ENCODE results near the gene TRIP4.
"Not testable (repeated sequence)": the region's sequence is repeated elsewhere in the genome, so short reads cannot be mapped to it uniquely, and the experiment has no call there.

The TRIP4 gene

DNA sequence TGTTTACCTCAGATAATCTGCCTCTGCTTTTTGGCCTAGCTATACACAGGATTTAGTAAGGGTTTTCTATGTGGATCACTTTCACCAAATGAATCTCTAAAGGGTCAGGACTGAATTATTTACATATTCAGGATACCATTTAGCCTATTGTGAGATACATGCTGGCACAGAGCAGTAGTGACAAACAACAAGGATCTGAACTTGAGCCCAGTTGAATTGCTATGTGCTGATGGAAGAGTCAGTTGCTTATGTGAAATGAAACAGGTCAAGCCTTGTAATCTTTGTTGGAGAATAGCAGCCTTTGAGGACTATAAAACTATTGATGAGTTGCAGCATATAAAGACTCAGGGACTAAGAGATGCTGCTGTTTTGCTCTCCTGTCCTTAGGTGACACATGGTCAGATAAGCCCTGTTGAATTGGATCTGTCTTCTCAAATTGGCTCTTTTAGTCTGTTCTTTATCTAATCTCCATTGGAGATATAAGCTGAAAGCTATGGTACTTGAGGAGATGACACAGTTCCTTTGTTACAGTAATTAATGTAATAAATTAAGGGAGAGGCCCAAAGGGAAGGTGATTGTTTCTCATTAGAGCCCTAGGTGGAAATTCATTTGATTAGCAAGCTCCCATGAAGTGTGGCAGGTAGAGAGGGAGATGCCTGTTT, 103.1 kb downstream of the TRIP4 start:
- no peak for DNase-seq (ENCODE audit: low read depth)

DNA sequence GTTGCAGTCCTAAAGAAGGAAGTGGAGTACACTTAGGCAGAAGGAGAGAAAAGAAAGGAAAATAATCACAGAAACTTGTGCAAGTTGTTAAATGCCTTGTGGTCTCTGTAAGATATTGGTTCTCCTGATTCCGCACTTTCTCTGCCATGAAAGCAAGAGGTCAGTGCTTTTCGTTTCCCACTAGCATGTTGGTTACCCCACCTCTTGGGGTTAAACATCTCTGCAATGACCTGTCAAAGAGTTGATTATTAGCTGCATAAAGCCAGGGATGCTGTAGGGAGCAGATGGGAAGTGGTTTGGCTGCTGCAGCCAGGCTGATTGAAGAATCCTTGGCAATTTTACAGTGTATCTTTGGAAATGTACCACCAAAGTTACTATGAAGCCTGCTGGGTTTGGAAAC, 106.0 kb downstream of the TRIP4 start:
- no peak for DNase-seq (ENCODE audit: low read depth)

DNA sequence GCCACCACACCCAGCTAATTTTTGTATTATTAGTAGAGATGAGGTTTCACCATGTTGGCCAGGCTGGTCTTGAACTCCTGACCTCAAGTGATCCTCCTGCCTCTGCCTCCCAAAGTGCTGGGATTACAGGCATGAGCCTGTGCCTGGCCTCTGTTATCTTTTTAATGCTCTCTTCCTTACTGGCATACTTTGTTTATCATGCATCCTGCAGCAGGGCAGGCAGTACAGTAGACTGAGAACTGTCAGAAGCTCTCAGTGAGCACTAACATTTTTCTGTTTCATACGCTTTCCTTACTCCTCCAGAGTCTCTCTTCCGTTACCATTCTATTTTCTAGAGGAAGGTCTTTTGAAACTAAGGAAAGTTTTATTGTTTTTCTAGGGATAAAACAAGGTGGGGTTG, 108.3 kb downstream of the TRIP4 start:
- not testable (repeated sequence) for DNase-seq (ENCODE audit: low read depth)

DNA sequence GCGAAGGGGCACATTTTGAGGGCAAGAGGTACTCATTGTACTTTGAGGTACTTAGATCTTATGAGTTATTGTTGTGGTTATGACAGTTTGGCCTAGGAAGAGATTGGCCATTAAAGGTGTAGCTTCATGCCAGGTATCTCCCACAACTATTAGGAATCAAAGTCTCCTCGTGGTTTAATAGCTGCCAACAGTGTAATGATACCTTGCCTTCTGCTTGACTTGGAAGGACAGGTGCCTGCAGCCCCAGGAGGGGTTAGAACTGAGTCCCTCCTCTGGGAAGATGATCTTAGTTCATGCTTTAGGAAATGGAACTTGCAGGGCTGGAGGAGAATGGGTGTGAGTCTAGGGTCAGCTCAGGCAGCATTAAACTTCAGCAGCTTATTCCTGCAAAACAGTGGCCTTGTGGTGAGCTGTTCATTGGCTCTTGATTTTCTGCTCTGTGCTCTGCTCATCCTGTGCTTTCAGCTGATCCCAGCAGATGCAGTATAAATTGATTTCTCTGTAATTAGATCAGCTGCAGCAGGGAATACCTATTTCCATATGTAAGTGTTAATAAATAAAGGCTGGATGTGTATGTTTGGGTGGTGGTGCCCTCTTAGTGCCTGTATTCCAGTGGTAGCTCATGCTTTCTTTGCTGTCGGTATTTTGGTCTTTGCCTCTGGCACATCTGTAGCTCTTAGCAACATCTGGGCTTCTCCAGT, 113.2 kb downstream of the TRIP4 start:
- no peak for DNase-seq (ENCODE audit: low read depth)

DNA sequence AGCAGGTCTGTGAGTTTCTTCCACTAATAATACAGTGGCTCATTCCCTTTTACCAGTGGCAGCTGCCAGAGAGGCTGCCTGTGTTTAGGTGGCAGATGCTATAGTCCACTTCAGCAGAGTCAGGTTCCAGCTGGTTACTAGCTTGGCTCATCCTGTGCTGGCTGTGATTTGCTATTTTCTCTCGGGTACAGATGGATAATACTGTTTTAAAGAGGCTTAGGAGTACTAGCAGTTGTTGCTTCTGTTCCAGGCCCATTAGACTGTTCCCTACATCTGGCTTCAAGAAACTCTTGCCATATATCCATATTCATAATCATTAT, 113.7 kb downstream of the TRIP4 start:
- no peak for DNase-seq (ENCODE audit: low read depth)

DNA sequence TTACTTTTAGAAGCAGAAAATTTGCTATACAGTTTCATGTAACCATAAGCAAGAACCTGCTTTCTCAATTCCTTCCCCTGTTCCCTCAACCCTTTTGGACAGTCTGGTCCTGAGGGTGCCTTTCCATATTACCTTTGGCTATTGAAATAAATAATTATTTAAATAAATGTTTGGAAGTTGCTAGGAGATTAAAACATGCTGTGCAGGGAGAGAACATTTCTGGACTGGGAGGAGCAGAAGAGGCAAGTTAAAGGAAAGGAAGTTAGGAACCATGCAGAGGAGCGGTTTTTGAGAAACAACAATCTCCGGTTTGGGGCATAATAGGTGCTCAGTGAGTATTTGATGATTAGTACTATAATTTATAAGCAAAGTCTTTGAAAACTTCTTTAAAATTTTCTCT, 114.5 kb downstream of the TRIP4 start:
- DNase-seq (ENCODE audit: low read depth), result no peak

DNA sequence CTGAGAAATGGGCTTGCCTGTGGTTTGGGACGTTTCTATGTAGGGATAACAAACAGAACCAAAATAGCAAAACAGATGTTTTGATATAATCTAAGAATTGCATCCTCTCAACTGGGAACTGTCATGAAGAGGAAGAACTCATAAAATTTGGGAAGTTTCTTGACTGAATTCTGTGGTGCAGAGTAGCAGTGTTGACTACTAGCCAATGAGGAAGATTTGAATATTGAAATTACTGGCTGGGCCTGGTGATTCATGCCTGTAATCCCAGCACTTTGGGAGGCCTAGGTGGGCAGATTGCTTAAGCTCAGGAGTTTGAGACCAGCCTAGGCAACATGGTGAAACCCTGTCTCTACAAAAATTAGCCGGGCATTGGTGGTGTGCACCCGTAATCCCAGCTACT, 114.9 kb downstream of the TRIP4 start:
- DNase-seq (ENCODE audit: low read depth), result no peak

DNA sequence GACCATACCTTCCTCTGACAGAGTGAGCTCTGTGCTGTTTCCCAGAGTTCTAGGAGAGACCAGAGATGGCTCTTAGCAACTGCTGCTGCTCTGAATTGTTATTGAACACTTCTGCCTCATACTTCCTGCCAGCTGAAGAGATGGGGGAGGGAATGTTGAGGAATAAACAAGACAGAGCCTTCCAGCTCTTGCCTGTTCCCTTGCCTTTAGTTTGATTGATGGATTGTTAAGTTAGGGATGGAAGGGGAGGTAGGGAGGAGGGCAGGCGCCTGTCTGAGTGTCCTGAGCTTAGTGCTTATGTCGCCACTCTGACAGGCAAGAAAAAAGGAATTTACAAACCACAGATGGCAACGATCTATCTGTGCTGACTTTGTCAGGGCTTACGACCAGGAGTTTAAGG, 115.6 kb downstream of the TRIP4 start:
- no peak for DNase-seq (ENCODE audit: low read depth)

DNA sequence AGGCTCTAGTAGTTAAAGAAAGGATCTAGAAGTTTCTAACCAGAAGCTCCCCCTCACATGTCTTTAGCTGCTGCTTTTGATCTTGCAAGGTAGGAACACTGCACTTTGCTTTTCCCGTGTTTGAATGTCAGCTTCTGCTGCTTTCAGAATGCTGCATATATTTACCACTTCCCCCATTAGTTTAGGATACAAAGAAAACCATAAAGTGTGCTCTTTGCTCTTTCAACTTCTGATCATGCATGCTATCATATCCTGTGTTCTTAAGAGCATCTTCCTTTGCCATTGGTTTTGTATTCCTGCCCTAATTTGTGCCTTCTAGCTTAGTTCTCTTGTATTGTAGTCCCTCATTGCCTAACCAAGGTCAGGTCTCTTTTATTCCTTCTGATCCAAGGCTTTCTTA, 116.0 kb downstream of the TRIP4 start:
- DNase-seq (ENCODE audit: low read depth), result no peak

Data from activated gamma-delta T cell treated with anti-CD3 and anti-CD28 coated beads, Interleukin-2, amount 50 U/mL, for 16 hours (primary cell).